ENCODE results near the gene ATP9B.

DNA sequence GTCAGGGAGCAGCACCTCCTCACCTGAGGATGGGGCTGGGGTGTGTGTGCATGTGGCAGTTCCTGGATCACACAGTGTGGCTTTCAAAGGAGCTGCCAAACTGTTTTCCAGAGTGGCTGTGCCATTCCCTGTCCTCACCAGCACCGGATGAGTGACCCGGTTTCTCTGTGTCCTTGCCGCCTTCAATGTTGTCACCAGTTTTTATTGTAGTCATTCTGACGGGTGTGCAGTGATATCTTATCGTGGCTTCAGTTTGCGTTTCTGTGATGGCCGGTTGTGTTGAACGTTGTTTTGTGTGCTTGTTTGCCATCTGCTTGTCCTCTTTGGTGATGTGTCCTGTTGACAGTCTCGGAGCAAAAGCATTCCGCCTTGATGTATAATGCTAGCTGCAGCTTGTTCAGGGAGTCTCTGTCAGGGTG lies 108.9 kb downstream of the ATP9B start:
- TF ChIP-seq, protein P1, sequence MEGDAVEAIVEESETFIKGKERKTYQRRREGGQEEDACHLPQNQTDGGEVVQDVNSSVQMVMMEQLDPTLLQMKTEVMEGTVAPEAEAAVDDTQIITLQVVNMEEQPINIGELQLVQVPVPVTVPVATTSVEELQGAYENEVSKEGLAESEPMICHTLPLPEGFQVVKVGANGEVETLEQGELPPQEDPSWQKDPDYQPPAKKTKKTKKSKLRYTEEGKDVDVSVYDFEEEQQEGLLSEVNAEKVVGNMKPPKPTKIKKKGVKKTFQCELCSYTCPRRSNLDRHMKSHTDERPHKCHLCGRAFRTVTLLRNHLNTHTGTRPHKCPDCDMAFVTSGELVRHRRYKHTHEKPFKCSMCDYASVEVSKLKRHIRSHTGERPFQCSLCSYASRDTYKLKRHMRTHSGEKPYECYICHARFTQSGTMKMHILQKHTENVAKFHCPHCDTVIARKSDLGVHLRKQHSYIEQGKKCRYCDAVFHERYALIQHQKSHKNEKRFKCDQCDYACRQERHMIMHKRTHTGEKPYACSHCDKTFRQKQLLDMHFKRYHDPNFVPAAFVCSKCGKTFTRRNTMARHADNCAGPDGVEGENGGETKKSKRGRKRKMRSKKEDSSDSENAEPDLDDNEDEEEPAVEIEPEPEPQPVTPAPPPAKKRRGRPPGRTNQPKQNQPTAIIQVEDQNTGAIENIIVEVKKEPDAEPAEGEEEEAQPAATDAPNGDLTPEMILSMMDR (IDR thresholded peaks at IDR 0.05; ENCODE audit: low read depth, low read length, missing input control): no peak
- no peak for TF ChIP-seq TAF1 (conservative IDR thresholded peaks at IDR 0.05)
- TF ChIP-seq, protein P2, sequence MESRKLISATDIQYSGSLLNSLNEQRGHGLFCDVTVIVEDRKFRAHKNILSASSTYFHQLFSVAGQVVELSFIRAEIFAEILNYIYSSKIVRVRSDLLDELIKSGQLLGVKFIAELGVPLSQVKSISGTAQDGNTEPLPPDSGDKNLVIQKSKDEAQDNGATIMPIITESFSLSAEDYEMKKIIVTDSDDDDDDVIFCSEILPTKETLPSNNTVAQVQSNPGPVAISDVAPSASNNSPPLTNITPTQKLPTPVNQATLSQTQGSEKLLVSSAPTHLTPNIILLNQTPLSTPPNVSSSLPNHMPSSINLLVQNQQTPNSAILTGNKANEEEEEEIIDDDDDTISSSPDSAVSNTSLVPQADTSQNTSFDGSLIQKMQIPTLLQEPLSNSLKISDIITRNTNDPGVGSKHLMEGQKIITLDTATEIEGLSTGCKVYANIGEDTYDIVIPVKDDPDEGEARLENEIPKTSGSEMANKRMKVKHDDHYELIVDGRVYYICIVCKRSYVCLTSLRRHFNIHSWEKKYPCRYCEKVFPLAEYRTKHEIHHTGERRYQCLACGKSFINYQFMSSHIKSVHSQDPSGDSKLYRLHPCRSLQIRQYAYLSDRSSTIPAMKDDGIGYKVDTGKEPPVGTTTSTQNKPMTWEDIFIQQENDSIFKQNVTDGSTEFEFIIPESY (IDR thresholded peaks at IDR 0.05): no peak
- TF ChIP-seq JUND (IDR thresholded peaks at IDR 0.05): no peak
- TF ChIP-seq YY1 (IDR thresholded peaks at IDR 0.05): no peak
- no peak for TF ChIP-seq FOXA1 (IDR thresholded peaks at IDR 0.05)
- TF ChIP-seq, protein P3, sequence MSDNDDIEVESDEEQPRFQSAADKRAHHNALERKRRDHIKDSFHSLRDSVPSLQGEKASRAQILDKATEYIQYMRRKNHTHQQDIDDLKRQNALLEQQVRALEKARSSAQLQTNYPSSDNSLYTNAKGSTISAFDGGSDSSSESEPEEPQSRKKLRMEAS (IDR thresholded peaks at IDR 0.05): no peak
- TF ChIP-seq, protein P4, sequence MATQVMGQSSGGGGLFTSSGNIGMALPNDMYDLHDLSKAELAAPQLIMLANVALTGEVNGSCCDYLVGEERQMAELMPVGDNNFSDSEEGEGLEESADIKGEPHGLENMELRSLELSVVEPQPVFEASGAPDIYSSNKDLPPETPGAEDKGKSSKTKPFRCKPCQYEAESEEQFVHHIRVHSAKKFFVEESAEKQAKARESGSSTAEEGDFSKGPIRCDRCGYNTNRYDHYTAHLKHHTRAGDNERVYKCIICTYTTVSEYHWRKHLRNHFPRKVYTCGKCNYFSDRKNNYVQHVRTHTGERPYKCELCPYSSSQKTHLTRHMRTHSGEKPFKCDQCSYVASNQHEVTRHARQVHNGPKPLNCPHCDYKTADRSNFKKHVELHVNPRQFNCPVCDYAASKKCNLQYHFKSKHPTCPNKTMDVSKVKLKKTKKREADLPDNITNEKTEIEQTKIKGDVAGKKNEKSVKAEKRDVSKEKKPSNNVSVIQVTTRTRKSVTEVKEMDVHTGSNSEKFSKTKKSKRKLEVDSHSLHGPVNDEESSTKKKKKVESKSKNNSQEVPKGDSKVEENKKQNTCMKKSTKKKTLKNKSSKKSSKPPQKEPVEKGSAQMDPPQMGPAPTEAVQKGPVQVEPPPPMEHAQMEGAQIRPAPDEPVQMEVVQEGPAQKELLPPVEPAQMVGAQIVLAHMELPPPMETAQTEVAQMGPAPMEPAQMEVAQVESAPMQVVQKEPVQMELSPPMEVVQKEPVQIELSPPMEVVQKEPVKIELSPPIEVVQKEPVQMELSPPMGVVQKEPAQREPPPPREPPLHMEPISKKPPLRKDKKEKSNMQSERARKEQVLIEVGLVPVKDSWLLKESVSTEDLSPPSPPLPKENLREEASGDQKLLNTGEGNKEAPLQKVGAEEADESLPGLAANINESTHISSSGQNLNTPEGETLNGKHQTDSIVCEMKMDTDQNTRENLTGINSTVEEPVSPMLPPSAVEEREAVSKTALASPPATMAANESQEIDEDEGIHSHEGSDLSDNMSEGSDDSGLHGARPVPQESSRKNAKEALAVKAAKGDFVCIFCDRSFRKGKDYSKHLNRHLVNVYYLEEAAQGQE (IDR thresholded peaks at IDR 0.05): no peak
- no peak for TF ChIP-seq RAD21 (IDR thresholded peaks at IDR 0.05)
- TF ChIP-seq, protein P5, sequence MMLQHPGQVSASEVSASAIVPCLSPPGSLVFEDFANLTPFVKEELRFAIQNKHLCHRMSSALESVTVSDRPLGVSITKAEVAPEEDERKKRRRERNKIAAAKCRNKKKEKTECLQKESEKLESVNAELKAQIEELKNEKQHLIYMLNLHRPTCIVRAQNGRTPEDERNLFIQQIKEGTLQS (IDR thresholded peaks at IDR 0.05): no peak
- no peak for TF ChIP-seq EGR1 (IDR thresholded peaks at IDR 0.05; ENCODE audit: low read depth in 2 of 2)

All from liver (tissue), 3 donors.